Measurements from ENCODE around the gene LIN7C.
"Not testable (repeated sequence)": the region's sequence is repeated elsewhere in the genome, so short reads cannot be mapped to it uniquely, and the experiment has no call there.

LIN7C gene

DNA sequence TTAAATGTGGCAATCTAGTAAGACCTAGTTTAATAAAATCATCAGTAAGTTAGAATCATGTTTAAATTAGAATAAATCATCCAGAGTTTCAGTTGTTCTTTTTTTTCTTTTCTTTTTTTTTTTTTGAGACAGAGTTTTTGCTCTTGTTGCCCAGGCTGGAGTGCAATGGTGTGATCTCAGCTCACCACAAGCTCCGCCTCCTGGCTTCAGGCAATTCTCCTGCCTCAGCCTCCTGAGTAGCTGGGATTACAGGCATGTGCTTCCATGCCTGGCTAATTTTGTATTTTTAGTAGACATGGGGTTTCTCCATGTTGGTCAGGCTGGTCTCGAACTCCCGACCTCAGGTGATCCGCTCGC is 58.4 kb downstream of the LIN7C start:
- DNase-seq (ENCODE audit: low read depth in 2 of 2, low spot score in 1 of 2): not testable (repeated sequence)

DNA sequence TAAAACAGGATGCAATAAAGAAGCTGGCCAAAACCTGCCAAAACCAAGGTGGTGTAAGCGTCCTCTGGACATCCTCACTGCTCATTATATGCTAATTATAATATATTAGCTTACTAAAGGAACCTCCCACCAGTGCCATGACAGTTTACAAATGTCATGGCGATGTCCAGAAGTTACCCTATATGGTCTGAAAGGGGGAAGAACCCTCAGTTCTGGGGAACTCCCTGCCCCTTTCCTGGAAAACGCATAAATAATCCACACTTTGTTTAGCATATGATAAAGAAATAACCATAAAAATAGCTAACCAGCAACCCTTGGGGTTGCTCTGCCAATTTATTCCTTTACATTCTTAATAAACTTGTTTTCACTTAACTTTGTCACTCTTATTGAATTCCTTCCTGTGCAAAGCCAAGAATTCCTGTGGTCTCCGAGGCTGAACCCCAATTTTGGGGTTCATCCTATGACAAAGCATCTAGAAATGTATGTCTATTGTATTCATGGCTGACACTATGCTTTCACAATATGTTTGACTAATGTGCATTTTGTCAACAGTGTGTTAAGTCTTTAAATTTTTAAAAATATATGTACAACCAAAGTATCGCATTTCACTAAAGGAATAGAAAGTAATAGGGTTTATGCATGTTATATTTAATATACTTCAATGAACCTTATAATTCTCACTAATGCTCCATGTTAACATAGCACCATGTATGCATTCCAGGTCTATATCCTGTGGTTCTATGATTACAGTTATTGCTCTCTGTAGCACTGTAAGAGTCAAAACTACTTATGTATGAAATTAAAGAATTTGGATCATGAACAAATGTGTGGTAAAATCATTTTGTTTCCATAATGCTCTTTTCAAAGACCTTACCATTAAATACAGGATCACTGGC is 59.0 kb downstream of the LIN7C start:
- DNase-seq (ENCODE audit: low read depth in 2 of 2, low spot score in 1 of 2): no peak

DNA sequence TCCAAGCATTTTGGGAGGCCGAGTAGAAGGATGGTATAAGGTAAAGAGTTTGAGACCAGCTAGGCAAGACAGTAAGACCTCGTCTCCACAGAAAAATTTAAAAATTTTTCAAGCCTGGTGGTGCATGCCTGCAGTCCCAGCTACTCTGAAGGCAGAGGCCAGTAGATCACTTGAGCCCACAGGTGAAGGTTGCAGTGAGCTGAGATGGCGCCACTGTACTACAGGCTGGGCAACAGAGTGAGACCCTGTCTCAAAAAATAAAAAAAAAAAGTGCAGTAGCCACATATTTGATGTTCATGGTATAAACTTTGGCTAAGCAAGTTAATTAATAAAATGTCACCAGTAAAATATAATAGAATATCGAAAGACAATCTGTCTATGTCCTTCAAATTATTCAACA is 60.9 kb downstream of the LIN7C start:
- DNase-seq (ENCODE audit: low read depth in 2 of 2, low spot score in 1 of 2): no peak

DNA sequence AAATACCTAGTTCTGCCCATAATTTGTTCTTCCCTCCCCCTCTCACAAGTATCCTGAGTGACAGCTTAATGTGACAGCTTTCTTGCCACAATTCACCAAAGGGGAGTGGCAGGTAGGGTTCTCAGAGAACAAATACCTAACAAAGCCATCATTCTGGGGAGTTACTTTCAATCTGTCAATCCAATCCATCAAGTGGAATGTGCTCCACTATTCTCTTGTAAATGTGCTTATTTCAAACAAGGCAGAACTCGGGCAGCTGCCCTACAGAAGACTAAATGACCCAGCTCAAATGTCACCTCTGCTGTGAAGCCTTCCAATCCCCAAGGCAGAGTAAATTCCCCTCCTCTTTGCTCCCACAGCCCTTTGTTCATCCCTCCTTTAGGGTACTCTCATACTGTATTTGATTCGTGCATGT is 61.8 kb downstream of the LIN7C start:
- DNase-seq (ENCODE audit: low read depth in 2 of 2, low spot score in 1 of 2): no peak

Measured in stimulated activated CD8-positive, alpha-beta memory T cell treated with anti-CD3 and anti-CD28 coated beads, Interleukin-4, amount 100 ng/mL, for 4 hours (primary cell).